GM12891 (cell line): Measurements from ENCODE around the gene NINL.
"Not testable (repeated sequence)": the region's sequence is repeated elsewhere in the genome, so short reads cannot be mapped to it uniquely, and the experiment has no call there.

Experiments used
- DNase-seq: peaks from one replicate; pipeline ENCODE4 v3.0.0; 2011; ENCODE audit warnings: low spot score; ENCODE audit not compliant: insufficient read length
- FAIRE-seq: peaks from 2 replicates; lab custom pipeline; 2011; peaks lifted over from hg19 to GRCh38; lab: Jason Lieb, UNC
- PAX5 ChIP-seq: IDR thresholded peaks from 2 replicates; pipeline ENCODE4 v1.6.1; 2011; ENCODE audit warnings: low read length, moderate library complexity, mild to moderate bottlenecking; ENCODE audit not compliant: insufficient read depth, severe bottlenecking
- POLR2A ChIP-seq: IDR thresholded peaks from 2 replicates; pipeline ENCODE4 v1.6.1; 2011; ENCODE audit warnings: low read depth, low read length, control low read depth
- POLR2AphosphoS5 ChIP-seq: IDR thresholded peaks from 2 replicates; pipeline ENCODE4 v1.6.1; 2011; ENCODE audit warnings: low read depth, low read length, control low read depth
- POU2F2 ChIP-seq: IDR thresholded peaks from 2 replicates; pipeline ENCODE4 v1.6.1; 2011; ENCODE audit warnings: low read depth, mild to moderate bottlenecking, control low read depth, low read length, moderate library complexity
- SPI1 ChIP-seq: IDR thresholded peaks from 2 replicates; pipeline ENCODE4 v1.6.1; 2011; ENCODE audit warnings: low read depth, low read length, control low read depth
- TAF1 ChIP-seq: IDR thresholded peaks from 2 replicates; pipeline ENCODE4 v1.6.1; 2011; ENCODE audit warnings: low read depth, low read length, control low read depth

Gene NINL

GRCh38 chr20:25622450-25623224 lies 37.3 kb upstream of the NINL start:
- TF ChIP-seq PAX5, result no peak
- TF ChIP-seq TAF1, result no peak
- no peak for TF ChIP-seq POLR2A
- no peak for TF ChIP-seq POU2F2
- no peak for TF ChIP-seq POLR2AphosphoS5
- no peak for TF ChIP-seq SPI1
- DNase-seq, result no peak
- FAIRE-seq, result no peak

- TF ChIP-seq POLR2A (no peak), POU2F2 (no peak), TAF1 (no peak), SPI1 (no peak), POLR2AphosphoS5 (no peak)
- FAIRE-seq, result no peak
- DNase-seq, result no peak
Observed at GRCh38 chr20:25622049-25622448, 36.7 kb upstream of the NINL start.

- DNase-seq (no peak), FAIRE-seq (no peak)
- TF ChIP-seq POU2F2 (no peak), PAX5 (no peak), POLR2AphosphoS5 (no peak), SPI1 (no peak), TAF1 (no peak), POLR2A (no peak)
Observed at GRCh38 chr20:25619514-25619913, 34.2 kb upstream of the NINL start.

DNA sequence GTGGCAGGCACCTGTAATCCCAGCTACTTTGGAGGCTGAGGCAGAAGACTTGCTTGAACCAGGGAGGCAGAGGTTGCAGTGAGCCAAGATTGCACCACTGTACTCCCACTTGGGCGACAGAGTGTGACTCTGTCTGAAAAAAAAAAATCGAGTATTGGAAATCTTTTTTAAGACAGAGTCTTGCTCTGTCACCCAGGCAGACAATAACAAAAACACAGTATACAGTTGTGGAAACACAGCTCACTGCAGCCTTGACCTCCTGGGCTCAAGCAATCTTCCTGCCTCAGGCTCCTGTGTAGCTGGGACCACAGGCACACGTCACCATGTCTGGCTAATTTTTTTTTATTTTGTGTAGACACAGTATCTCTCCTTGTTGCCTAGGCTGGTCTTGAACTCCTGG lies 23.4 kb upstream of the NINL start:
- no peak for TF ChIP-seq POU2F2
- no peak for TF ChIP-seq PAX5
- no peak for TF ChIP-seq POLR2A
- TF ChIP-seq POLR2AphosphoS5, result no peak
- TF ChIP-seq SPI1, result no peak
- FAIRE-seq, result no peak
- DNase-seq, result no peak

DNA sequence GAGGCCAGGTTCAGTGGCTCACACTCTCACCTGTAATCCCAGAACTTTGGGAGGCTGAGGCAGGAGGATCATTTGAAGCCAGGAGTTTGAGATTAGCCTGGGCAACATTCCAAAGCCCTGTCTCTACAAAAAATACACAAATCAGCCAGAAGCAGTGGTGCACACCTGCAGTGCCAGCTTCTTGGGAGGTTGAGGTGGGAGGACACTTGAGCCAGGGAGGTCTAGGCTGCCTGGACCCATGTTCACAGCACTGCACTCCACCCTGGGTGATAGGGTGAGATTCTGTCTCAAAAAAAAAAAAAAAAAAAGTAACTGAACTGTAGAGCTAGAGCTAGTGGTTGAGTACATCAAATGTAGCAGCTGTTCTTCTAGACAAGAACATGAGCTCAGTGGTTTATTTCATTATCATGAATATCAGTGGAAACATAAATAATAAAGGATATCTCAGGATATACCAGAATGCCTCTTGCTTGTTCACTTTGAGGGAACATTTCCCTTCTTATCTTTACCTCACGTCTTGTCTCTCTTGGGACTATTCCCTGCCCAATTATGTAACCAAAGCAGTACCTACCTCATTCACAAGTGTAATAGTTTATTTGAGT lies 20.9 kb upstream of the NINL start:
- FAIRE-seq (no peak), DNase-seq (no peak)
- TF ChIP-seq POU2F2, result no peak
- TF ChIP-seq POLR2AphosphoS5, result no peak
- TF ChIP-seq SPI1, result no peak
- no peak for TF ChIP-seq TAF1
- no peak for TF ChIP-seq POLR2A
- TF ChIP-seq PAX5, result no peak

- FAIRE-seq (no peak), DNase-seq (no peak)
- TF ChIP-seq PAX5, result no peak
- no peak for TF ChIP-seq POLR2A
- TF ChIP-seq POLR2AphosphoS5, result no peak
- TF ChIP-seq SPI1, result no peak
- TF ChIP-seq POU2F2, result no peak
- no peak for TF ChIP-seq TAF1
Observed at GRCh38 chr20:25605148-25605547, 19.8 kb upstream of the NINL start.

DNA sequence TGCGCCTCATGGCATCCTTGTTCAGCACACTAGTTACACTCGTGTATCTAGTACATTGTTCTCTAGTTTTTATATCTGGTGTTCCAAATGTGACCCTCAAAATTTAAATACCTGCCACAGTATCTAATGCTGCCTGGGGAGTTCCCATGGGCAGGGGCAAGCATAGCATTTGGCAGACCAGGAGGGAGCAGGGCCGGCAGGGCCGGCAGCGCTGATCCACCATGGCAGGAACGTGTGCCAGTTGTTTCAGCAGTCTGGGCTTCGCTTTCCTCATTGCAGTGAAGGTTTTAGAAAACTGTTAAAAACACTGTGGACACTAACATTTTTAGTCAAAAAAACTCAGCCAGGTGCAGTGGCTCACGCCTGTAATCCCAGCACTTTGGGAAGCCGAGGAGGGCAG lies 19.3 kb upstream of the NINL start:
- TF ChIP-seq TAF1 (no peak), POLR2A (no peak), PAX5 (no peak), POU2F2 (no peak), POLR2AphosphoS5 (no peak), SPI1 (no peak)
- FAIRE-seq (no peak), DNase-seq (no peak)

- DNase-seq, FAIRE-seq: not testable (repeated sequence)
Observed at GRCh38 chr20:25602914-25603309, 17.6 kb upstream of the NINL start.

DNA sequence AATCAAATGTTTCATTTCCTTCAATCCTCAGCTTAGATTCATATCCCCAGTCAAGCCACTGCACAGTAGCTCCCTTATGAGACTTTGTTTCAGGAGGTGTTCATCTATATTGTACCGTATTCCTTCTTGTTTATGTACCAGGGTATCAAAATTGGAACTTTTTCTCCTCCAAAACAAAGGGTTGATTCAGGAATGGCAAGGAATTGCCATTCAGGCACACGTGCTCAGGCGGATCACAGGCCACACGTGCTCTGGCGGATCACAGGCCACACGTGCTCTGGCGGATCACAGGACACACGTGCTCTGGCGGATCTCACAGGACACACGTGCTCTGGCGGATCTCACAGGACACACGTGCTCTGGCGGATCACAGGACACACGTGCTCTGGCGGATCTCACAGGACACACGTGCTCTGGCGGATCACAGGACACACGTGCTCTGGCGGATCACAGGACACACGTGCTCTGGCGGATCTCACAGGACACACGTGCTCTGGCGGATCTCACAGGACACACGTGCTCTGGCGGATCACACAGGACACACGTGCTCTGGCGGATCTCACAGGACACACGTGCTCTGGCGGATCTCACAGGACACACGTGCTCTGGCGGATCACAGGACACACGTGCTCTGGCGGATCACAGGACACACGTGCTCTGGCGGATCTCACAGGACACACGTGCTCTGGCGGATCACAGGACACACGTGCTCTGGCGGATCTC lies 17.0 kb upstream of the NINL start:
- not testable (repeated sequence) for DNase-seq, FAIRE-seq

GRCh38 chr20:25601659-25602058 lies 16.3 kb upstream of the NINL start:
- TF ChIP-seq POU2F2 (no peak), PAX5 (no peak), POLR2A (no peak), POLR2AphosphoS5 (no peak), TAF1 (no peak), SPI1 (no peak)
- no peak for DNase-seq
- FAIRE-seq, result no peak
